B cell (primary cell): ENCODE measurements around the gene PIF1. TPM values are rescaled to one million over a fixed set of nuclear protein-coding genes. Genes with fewer than 3 reads are reported as not detected.

Source experiments
- ATAC-seq: fragments of 200-7000 bp; cut with Tn5 transposase; one replicate; pipeline ENCODE4 v1.10.0; 2021; ENCODE audit warnings: low read depth, mild to moderate bottlenecking, moderate number of reproducible peaks, moderate library complexity
- CTCF ChIA-PET: fragments of 350-600 bp; sonication (Branson Sonifier 250); formaldehyde crosslinking; loops from one replicate; lab custom pipeline; 2021; ENCODE audit warnings: antibody characterized with exemption, inconsistent platforms; lab: Charles Lee
- POLR2A ChIA-PET: fragments of 350-600 bp; sonication (Branson Sonifier 250); formaldehyde crosslinking; loops from one replicate; lab custom pipeline; 2021; ENCODE audit warnings: antibody characterized with exemption; lab: Charles Lee
- DNase-seq: peaks from one replicate; pipeline ENCODE4 v3.0.0; 2013
- H2AFZ ChIP-seq: 2 replicates; pipeline ENCODE4 v1.6.1; 2012; ENCODE audit warnings: mild to moderate bottlenecking, low read depth, low read length; ENCODE audit not compliant: insufficient read depth, poor library complexity, severe bottlenecking
- H3K27ac ChIP-seq, 2 donors: 1 replicate in 1 of 2; 2 replicates in 1 of 2; pipeline ENCODE4 v1.5.1; 2012 to 2013; ENCODE audit warnings: low read length in 2 of 2, mild to moderate bottlenecking in 2 of 2, moderate library complexity in 1 of 2
- H3K27me3 ChIP-seq, 4 experiments: fragments of 200-600 bp in 1 of 4; sonication (generic) in 1 of 4; replicated peaks in 1 of 4; 1 replicate in 2 of 4; 2 replicates in 2 of 4; pipeline versions ENCODE4 v1.6.1 to v1.7.0; 2013 to 2016; ENCODE audit warnings: low read length in 3 of 4, mild to moderate bottlenecking in 2 of 4, mixed read lengths in 1 of 4, moderate library complexity in 1 of 4; ENCODE audit not compliant: insufficient read depth in 4 of 4, control insufficient read depth in 3 of 4; ENCODE audit errors: control extremely low read depth in 1 of 4
- H3K36me3 ChIP-seq, 2 experiments: replicated peaks in 1 of 2; 1 replicate in 1 of 2; 2 replicates in 1 of 2; pipeline versions ENCODE4 v1.6.1 to v1.7.1; 2013; ENCODE audit warnings: low read length in 1 of 2; ENCODE audit not compliant: insufficient read depth in 2 of 2, control insufficient read depth in 1 of 2; ENCODE audit errors: control extremely low read depth in 1 of 2, extremely low read depth in 1 of 2
- H3K4me1 ChIP-seq, 2 donors: fragments of 200-600 bp in 1 of 2; sonication (generic) in 1 of 2; 1 replicate in 1 of 2; 2 replicates in 1 of 2; pipeline versions ENCODE4 v1.5.1 to v1.6.1; 2013 to 2017; ENCODE audit warnings: low read length in 2 of 2; ENCODE audit not compliant: control insufficient read depth in 2 of 2, insufficient read depth in 2 of 2
- H3K4me2 ChIP-seq: replicated peaks from 2 replicates; pipeline ENCODE3; 2012; ENCODE audit warnings: mild to moderate bottlenecking, low read depth, low read length; ENCODE audit not compliant: poor library complexity, severe bottlenecking
- H3K4me3 ChIP-seq, 5 experiments: fragments of 200-600 bp in 1 of 5; sonication (generic) in 1 of 5; 1 replicate in 3 of 5; 2 replicates in 2 of 5; pipeline versions ENCODE4 v1.5.1 to v1.7.0; 2011 to 2016; ENCODE audit warnings: low read length in 4 of 5, mild to moderate bottlenecking in 4 of 5, low read depth in 2 of 5, control low read depth in 1 of 5, moderate library complexity in 1 of 5; ENCODE audit not compliant: insufficient read depth in 1 of 5; ENCODE audit errors: control extremely low read depth in 1 of 5, extremely low read depth in 1 of 5
- H3K79me2 ChIP-seq: fragments of 200-600 bp; sonication (generic); one replicate; pipeline ENCODE4 v1.6.0; 2016; ENCODE audit warnings: low read length; ENCODE audit not compliant: control insufficient read depth, insufficient read depth
- H3K9ac ChIP-seq: fragments of 200-600 bp; sonication (generic); 2 replicates; pipeline ENCODE4 v1.6.1; 2017; ENCODE audit warnings: mild to moderate bottlenecking, low read length, moderate library complexity
- H3K9me3 ChIP-seq, 3 donors: one replicate each; pipeline versions ENCODE4 v1.6.1 to v1.7.1; 2013; ENCODE audit warnings: low read length in 2 of 3; ENCODE audit not compliant: control insufficient read depth in 2 of 3, insufficient read depth in 1 of 3; ENCODE audit errors: control extremely low read depth in 1 of 3
- H4K20me1 ChIP-seq: 2 replicates; pipeline ENCODE4 v1.6.0; 2012; ENCODE audit warnings: mild to moderate bottlenecking, low read length; ENCODE audit not compliant: insufficient read depth, control insufficient read depth, poor library complexity, severe bottlenecking
- H3K27ac Mint-ChIP-seq: one replicate; pipeline ENCODE4 v1.8.0; 2021; ENCODE audit warnings: mixed read lengths
- H3K27me3 Mint-ChIP-seq: one replicate; pipeline ENCODE4 v1.8.0; 2021; ENCODE audit warnings: mixed read lengths
- H3K4me1 Mint-ChIP-seq: one replicate; pipeline ENCODE4 v1.8.0; 2021; ENCODE audit warnings: mixed read lengths
- H3K4me3 Mint-ChIP-seq: one replicate; pipeline ENCODE4 v1.8.0; 2021; ENCODE audit warnings: mixed read lengths
- H3K9me3 Mint-ChIP-seq: one replicate; pipeline ENCODE4 v1.8.0; 2022; ENCODE audit warnings: mixed read lengths; ENCODE audit not compliant: insufficient read depth
- EZH2 ChIP-seq: IDR thresholded peaks from 2 replicates; pipeline ENCODE4 v1.6.1; 2012; ENCODE audit warnings: borderline replicate concordance, low read depth, mild to moderate bottlenecking, moderate library complexity, low read length; ENCODE audit not compliant: insufficient read depth, poor library complexity, severe bottlenecking
- WGBS: methylation state at CpG from one replicate; pipeline ENCODE4 v1.1.5; 2013; ENCODE audit warnings: missing lambda C conversion rate; ENCODE audit not compliant: insufficient coverage; 5-methylcytosine and 5-hydroxymethylcytosine counted together
- intact Hi-C: fragments of 100-400 bp; cut with micrococcal nuclease; formaldehyde crosslinking; loops from one replicate; pipeline ENCODE4 v1.10.0; 2022
- polyA plus RNA-seq: library from polyadenylated mRNA; depleted of rRNA; stranded (reverse); fragments of >200 nt; gene quantifications from 2 replicates; pipeline ENCODE4 v1.2.3, GENCODE V29; 2012
- total RNA-seq, 2 donors: library from RNA; stranded (reverse); fragments of 120-200 nt in 1 of 2; gene quantifications; 1 replicate in 1 of 2; 2 replicates in 1 of 2; pipeline versions ENCODE4 v1.2.3 to v1.2.4, GENCODE V29; 2013 to 2022
- TF ChIP-seq, protein P1 (sequence below): fragments of 200-600 bp; IDR thresholded peaks from one replicate; pipeline ENCODE4 v1.8.0; 2022; ENCODE audit warnings: antibody characterized with exemption, mild to moderate bottlenecking

The PIF1 gene
- total and polyA plus RNA-seq, 2 donors (not counting 1 experiment from before 2014, with no cell fraction given), result 2.0 to 6.2 TPM

DNA sequence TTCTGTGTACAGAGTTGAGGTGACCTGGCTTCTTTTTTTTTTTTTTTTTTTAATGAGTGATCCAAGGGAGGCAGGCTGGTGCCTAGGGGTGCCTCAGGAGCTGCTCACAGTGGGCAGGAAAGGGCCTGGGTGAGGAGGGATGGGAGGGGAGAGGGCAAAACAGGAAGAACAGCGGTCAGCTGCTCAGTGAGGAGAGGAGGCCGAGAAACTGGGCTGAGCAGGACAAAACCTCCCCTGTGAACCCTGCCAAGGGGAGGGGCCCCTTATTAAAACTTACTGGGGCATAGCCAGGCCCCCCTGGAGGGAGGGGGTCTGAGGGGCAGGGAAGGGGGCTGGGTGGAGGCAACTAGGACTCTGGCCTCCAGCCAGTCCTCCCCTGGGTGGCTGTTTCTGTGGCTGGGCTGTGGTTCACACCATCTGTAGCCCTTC lies 19.8 kb upstream of the PIF1 start:
- Mint-ChIP-seq H3K27ac (peak overlapping the region; percentile 84), H3K9me3 (no peaks in the 10 kb centered on the region), H3K27me3 (no peaks in the 10 kb centered on the region), H3K4me1 (peaks cover 70% of the 10 kb centered on the region), H3K4me3 (peak overlapping the region; percentile 91)
- DNase-seq (no peak), ATAC-seq (no peak)
- Histone ChIP-seq H3K27ac (peak overlapping the region; percentile 56 to 85), H3K79me2 (peaks cover 84% of the 10 kb centered on the region), H3K27me3 (no peaks in the 10 kb centered on the region), H2AFZ (peak overlapping the region; percentile 27), H3K9me3 (no peaks in the 10 kb centered on the region), H3K4me1 (peaks cover 62 to 72% of the 10 kb centered on the region in 2 donors), H3K4me3 (peak overlapping the region; percentile 26 to 88 (median 45)), H4K20me1 (peaks cover 60% of the 10 kb centered on the region), H3K9ac (peak overlapping the region; percentile 54), H3K4me2 (peak overlapping the region; percentile 96), H3K36me3 (peaks cover 0 to 27% of the 10 kb centered on the region in 2 experiments)
- TF ChIP-seq EZH2, result no peak
- TF ChIP-seq, protein P1, sequence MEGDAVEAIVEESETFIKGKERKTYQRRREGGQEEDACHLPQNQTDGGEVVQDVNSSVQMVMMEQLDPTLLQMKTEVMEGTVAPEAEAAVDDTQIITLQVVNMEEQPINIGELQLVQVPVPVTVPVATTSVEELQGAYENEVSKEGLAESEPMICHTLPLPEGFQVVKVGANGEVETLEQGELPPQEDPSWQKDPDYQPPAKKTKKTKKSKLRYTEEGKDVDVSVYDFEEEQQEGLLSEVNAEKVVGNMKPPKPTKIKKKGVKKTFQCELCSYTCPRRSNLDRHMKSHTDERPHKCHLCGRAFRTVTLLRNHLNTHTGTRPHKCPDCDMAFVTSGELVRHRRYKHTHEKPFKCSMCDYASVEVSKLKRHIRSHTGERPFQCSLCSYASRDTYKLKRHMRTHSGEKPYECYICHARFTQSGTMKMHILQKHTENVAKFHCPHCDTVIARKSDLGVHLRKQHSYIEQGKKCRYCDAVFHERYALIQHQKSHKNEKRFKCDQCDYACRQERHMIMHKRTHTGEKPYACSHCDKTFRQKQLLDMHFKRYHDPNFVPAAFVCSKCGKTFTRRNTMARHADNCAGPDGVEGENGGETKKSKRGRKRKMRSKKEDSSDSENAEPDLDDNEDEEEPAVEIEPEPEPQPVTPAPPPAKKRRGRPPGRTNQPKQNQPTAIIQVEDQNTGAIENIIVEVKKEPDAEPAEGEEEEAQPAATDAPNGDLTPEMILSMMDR, result no peak
- intact Hi-C loops, result no loop called here
- CTCF ChIA-PET, result interaction anchor here (1.5 to 4.0 kb wide), 5 partner anchors 9 to 60 kb away, joined by 5 to 34 read pairs (median 13); no protein-coding TSS in a partner anchor
- POLR2A ChIA-PET, result interaction anchor here (0.6 to 2.8 kb wide), 4 partner anchors 30 to 65 kb away, joined by 3 to 23 read pairs (median 3); no protein-coding TSS in a partner anchor
- WGBS, result 0% methylated on average over 2 of the region's 2 CpGs

GRCh38 chr15:64844576-64845145 lies 19.2 kb upstream of the PIF1 start:
- no peaks in the 10 kb centered on the region for H3K9me3 Mint-ChIP-seq
- intact Hi-C loops, result loop anchor here (5.0 kb wide), 1 partner anchor 148 kb away; no protein-coding TSS in a partner anchor
- Histone ChIP-seq H3K27me3 (no peaks in the 10 kb centered on the region), H3K9ac (peak overlapping the region; percentile 54), H3K79me2 (peaks cover 78% of the 10 kb centered on the region), H2AFZ (peak overlapping the region; percentile 27), H3K27ac (peak overlapping the region; percentile 56 to 85), H3K9me3 (no peaks in the 10 kb centered on the region), H3K4me2 (peak overlapping the region; percentile 96), H3K36me3 (peaks cover 0 to 21% of the 10 kb centered on the region in 2 experiments), H3K4me3 (peak overlapping the region; percentile 26 to 88 (median 45)), H4K20me1 (peaks cover 55% of the 10 kb centered on the region), H3K4me1 (peaks cover 62 to 72% of the 10 kb centered on the region in 2 donors)
- H3K4me3 Mint-ChIP-seq, result peak overlapping the region; percentile 91
- no peak for ATAC-seq
- 4% methylated on average over 4 of the region's 8 CpGs for WGBS
- H3K27me3 Mint-ChIP-seq, result no peaks in the 10 kb centered on the region
- no peak for TF ChIP-seq EZH2
- TF ChIP-seq, protein P1, result no peak
- peaks cover 72% of the 10 kb centered on the region for H3K4me1 Mint-ChIP-seq
- POLR2A ChIA-PET, result interaction anchor here (0.7 to 2.8 kb wide), 3 partner anchors 48 to 66 kb away, joined by 3 to 23 read pairs (median 3); no protein-coding TSS in a partner anchor
- peak overlapping the region; percentile 84 for H3K27ac Mint-ChIP-seq
- CTCF ChIA-PET, result interaction anchor here (1.5 to 4.0 kb wide), 6 partner anchors 9 to 60 kb away, joined by 4 to 34 read pairs (median 11); no protein-coding TSS in a partner anchor
- DNase-seq, result peak; percentile 55
